ENCODE measurements around the gene FAXC.

DNA sequence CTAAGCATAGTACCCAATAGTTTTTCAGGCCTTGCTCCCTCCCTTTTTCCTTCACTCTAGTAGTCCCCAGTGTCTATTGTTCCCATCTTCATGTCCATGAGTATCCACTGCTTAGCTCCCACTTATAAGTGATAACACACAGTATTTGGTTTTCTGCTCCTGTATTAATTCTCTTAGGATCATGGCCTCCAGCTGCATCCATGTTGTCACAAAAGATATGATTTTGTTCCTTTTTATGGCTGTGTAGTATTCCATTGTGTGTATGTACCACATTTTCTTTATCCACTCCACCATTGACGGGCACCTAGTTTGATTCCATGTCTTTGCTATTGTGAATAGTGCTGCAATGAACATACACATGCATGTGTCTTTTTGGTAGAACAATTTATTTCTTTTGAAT, 102.9 kb downstream of the FAXC start:
- no peak for TF ChIP-seq CBX5 (IDR thresholded peaks at IDR 0.05; ENCODE audit: low read depth, low read length)
- TF ChIP-seq, protein P1, sequence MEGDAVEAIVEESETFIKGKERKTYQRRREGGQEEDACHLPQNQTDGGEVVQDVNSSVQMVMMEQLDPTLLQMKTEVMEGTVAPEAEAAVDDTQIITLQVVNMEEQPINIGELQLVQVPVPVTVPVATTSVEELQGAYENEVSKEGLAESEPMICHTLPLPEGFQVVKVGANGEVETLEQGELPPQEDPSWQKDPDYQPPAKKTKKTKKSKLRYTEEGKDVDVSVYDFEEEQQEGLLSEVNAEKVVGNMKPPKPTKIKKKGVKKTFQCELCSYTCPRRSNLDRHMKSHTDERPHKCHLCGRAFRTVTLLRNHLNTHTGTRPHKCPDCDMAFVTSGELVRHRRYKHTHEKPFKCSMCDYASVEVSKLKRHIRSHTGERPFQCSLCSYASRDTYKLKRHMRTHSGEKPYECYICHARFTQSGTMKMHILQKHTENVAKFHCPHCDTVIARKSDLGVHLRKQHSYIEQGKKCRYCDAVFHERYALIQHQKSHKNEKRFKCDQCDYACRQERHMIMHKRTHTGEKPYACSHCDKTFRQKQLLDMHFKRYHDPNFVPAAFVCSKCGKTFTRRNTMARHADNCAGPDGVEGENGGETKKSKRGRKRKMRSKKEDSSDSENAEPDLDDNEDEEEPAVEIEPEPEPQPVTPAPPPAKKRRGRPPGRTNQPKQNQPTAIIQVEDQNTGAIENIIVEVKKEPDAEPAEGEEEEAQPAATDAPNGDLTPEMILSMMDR (IDR thresholded peaks at IDR 0.05; ENCODE audit: control extremely low read depth in 1 of 3, insufficient read depth in 1 of 3, low read depth in 1 of 3, low read length in 3 of 3) = no peak
- no peak for TF ChIP-seq SIN3A (conservative IDR thresholded peaks at IDR 0.05 in 1 of 2, IDR thresholded peaks at IDR 0.05 in 1 of 2; ENCODE audit: low read depth in 1 of 2, low read length in 2 of 2)
- TF ChIP-seq, protein P2, sequence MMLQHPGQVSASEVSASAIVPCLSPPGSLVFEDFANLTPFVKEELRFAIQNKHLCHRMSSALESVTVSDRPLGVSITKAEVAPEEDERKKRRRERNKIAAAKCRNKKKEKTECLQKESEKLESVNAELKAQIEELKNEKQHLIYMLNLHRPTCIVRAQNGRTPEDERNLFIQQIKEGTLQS (IDR thresholded peaks at IDR 0.05; ENCODE audit: insufficient read depth, low read depth, low read length) = no peak
- TF ChIP-seq EP300 (IDR thresholded peaks at IDR 0.05; ENCODE audit: borderline replicate concordance in 1 of 2, low read depth in 2 of 2, low read length in 2 of 2) = no peak
- TF ChIP-seq SUZ12 (IDR thresholded peaks at IDR 0.05; ENCODE audit: low read length) = no peak
